GM12891 (cell line): ENCODE results near the gene DEPDC5.

Source experiments
- POLR2A ChIP-seq: IDR thresholded peaks from 2 replicates; pipeline ENCODE4 v1.6.1; 2011; ENCODE audit warnings: low read depth, low read length, control low read depth
- POLR2AphosphoS5 ChIP-seq: IDR thresholded peaks from 2 replicates; pipeline ENCODE4 v1.6.1; 2011; ENCODE audit warnings: low read depth, low read length, control low read depth
- POU2F2 ChIP-seq: IDR thresholded peaks from 2 replicates; pipeline ENCODE4 v1.6.1; 2011; ENCODE audit warnings: low read depth, mild to moderate bottlenecking, control low read depth, low read length, moderate library complexity
- SPI1 ChIP-seq: IDR thresholded peaks from 2 replicates; pipeline ENCODE4 v1.6.1; 2011; ENCODE audit warnings: low read depth, low read length, control low read depth
- TAF1 ChIP-seq: IDR thresholded peaks from 2 replicates; pipeline ENCODE4 v1.6.1; 2011; ENCODE audit warnings: low read depth, low read length, control low read depth

DNA sequence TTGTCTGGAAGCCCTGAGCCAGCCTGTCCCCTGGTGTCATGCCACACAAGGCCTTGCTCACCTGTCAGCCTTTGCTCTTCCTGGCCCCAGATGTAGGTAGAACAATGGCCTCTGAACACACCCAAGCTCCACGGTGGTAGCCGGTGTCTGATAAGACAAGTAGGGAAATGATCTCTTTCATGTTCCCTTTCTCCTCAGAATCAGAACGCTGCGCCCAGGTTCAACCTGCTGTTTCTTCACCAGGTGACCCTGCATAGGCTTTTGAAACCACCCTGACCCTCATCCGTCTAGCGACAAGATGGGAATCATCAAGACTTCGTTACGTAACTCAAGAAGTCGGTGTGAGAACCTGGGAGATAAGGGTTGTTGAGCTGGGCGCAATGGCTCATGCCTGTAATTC, 161.8 kb downstream of the DEPDC5 start:
- no peak for TF ChIP-seq TAF1
- TF ChIP-seq POLR2A, result no peak
- TF ChIP-seq POLR2AphosphoS5, result no peak
- TF ChIP-seq SPI1, result no peak
- no peak for TF ChIP-seq POU2F2
